Breast epithelium (tissue), 3 donors: ENCODE data around the gene PCDHA1.

Experiments used
- CTCF ChIP-seq, 3 donors: fragments of 450-650 bp; IDR thresholded peaks; one replicate each; pipeline ENCODE4 v1.5.1; 2016 to 2017; ENCODE audit warnings: antibody characterized with exemption in 3 of 3, mild to moderate bottlenecking in 3 of 3, moderate library complexity in 3 of 3
- POLR2A ChIP-seq: fragments of 450-650 bp; IDR thresholded peaks from one replicate; pipeline ENCODE4 v1.6.1; 2016; ENCODE audit warnings: antibody characterized with exemption, mild to moderate bottlenecking, moderate library complexity
- POLR2AphosphoS5 ChIP-seq, 3 donors: sonication (generic); formaldehyde crosslinking; IDR thresholded peaks; one replicate each; pipeline ENCODE4 v1.6.1; 2017; ENCODE audit warnings: antibody characterized with exemption in 3 of 3

GRCh38 chr5:140881889-140882590, 96.1 kb downstream of the PCDHA1 start, which contains the start of gene PCDHA13:
- TF ChIP-seq POLR2AphosphoS5 (IDR thresholded peaks at IDR 0.05) (no peak), CTCF (IDR thresholded peaks at IDR 0.05) (no peak), POLR2A (no peak)
